ENCODE data around the gene KLHDC3.

KLHDC3 gene

DNA sequence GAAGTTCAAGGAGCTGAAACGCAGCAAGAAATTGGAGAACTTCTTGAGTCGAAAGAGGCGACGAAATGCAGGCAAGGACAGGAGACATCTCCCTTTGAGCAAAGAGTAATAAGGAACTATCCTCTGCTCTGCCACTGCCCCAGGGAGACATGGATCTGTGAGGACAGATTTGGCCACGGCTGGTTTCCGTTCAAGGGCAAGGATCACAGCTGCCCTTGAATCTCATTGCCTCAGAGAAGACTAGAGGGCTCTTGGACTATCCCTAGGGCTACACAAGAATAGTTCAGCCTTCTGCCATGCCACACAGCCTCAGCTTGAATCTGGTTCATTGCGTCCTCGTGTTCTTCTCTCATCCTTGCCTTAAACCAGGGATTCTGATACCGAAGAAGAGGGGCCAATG, 15.1 kb downstream of the KLHDC3 start:
- no peak overlapping the region for H3K27ac ChIP-seq (ENCODE audit: low read depth, low read length, poor library complexity, severe bottlenecking)
- H3K9me2 ChIP-seq (ENCODE audit: low read depth, low read length) = no peaks in the 10 kb centered on the region
- H3K4me1 ChIP-seq (ENCODE audit: insufficient read depth, low read length, severe bottlenecking) = no peaks in the 10 kb centered on the region
- no peaks in the 10 kb centered on the region for H3K27me3 ChIP-seq (ENCODE audit: insufficient read depth, low read length)
- H3K4me3 ChIP-seq (ENCODE audit: low read depth, low read length, poor library complexity, severe bottlenecking) = no peak overlapping the region
- H3K79me2 ChIP-seq (ENCODE audit: insufficient read depth, low read length) = no peaks in the 10 kb centered on the region
- H2AFZ ChIP-seq (ENCODE audit: low read length) = no peak overlapping the region
- no peak for TF ChIP-seq EZH2 (IDR thresholded peaks at IDR 0.05; ENCODE audit: borderline replicate concordance, low read length)
- TF ChIP-seq, protein P1, sequence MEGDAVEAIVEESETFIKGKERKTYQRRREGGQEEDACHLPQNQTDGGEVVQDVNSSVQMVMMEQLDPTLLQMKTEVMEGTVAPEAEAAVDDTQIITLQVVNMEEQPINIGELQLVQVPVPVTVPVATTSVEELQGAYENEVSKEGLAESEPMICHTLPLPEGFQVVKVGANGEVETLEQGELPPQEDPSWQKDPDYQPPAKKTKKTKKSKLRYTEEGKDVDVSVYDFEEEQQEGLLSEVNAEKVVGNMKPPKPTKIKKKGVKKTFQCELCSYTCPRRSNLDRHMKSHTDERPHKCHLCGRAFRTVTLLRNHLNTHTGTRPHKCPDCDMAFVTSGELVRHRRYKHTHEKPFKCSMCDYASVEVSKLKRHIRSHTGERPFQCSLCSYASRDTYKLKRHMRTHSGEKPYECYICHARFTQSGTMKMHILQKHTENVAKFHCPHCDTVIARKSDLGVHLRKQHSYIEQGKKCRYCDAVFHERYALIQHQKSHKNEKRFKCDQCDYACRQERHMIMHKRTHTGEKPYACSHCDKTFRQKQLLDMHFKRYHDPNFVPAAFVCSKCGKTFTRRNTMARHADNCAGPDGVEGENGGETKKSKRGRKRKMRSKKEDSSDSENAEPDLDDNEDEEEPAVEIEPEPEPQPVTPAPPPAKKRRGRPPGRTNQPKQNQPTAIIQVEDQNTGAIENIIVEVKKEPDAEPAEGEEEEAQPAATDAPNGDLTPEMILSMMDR (IDR thresholded peaks at IDR 0.05; ENCODE audit: low read length) = no peak
- H4K20me1 ChIP-seq (ENCODE audit: insufficient read depth, low read length) = no peaks in the 10 kb centered on the region
- no peak overlapping the region for H3K9ac ChIP-seq (ENCODE audit: low read length)
- peaks cover 89% of the 10 kb centered on the region for H3K36me3 ChIP-seq (ENCODE audit: insufficient read depth, low read length)
- H3K4me2 ChIP-seq (ENCODE audit: low read length) = no peak overlapping the region
- H3F3A ChIP-seq (ENCODE audit: insufficient read depth, low read length) = no peaks in the 10 kb centered on the region
- H3K9me3 ChIP-seq (ENCODE audit: low read length) = no peaks in the 10 kb centered on the region

DNA sequence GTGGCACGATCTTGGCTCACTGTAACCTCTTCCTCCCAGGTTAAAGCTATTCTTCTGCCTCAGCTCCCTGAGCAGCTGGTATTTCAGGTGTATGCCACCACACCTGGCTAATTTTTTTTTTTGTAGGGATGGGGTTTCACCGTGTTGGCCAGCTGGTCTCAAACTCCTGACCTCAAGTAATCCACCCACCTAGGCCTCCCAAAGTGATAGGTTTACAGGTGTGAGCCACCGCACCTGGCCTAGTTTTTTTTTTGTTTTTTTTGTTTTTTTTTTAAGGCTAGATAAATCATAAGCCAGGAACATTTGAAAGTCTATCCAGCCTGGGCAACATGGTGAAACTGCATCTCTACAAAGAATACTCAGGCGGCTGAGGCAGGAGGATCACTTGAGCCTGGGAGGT, 18.3 kb downstream of the KLHDC3 start:
- Histone ChIP-seq H3K4me1 (ENCODE audit: insufficient read depth, low read length, severe bottlenecking) (no peaks in the 10 kb centered on the region), H3K9me2 (ENCODE audit: low read depth, low read length) (no peaks in the 10 kb centered on the region), H3K79me2 (ENCODE audit: insufficient read depth, low read length) (no peaks in the 10 kb centered on the region), H3K4me2 (ENCODE audit: low read length) (no peak overlapping the region), H3K27ac (ENCODE audit: low read depth, low read length, poor library complexity, severe bottlenecking) (no peak overlapping the region), H3K9ac (ENCODE audit: low read length) (no peak overlapping the region), H4K20me1 (ENCODE audit: insufficient read depth, low read length) (no peaks in the 10 kb centered on the region), H3F3A (ENCODE audit: insufficient read depth, low read length) (no peaks in the 10 kb centered on the region), H3K9me3 (ENCODE audit: low read length) (no peaks in the 10 kb centered on the region), H3K27me3 (ENCODE audit: insufficient read depth, low read length) (no peaks in the 10 kb centered on the region), H3K4me3 (ENCODE audit: low read depth, low read length, poor library complexity, severe bottlenecking) (no peak overlapping the region), H3K36me3 (ENCODE audit: insufficient read depth, low read length) (peaks cover 74% of the 10 kb centered on the region), H2AFZ (ENCODE audit: low read length) (no peak overlapping the region)
- TF ChIP-seq, protein P1 (IDR thresholded peaks at IDR 0.05; ENCODE audit: low read length) = no peak
- TF ChIP-seq EZH2 (IDR thresholded peaks at IDR 0.05; ENCODE audit: borderline replicate concordance, low read length) = no peak

DNA sequence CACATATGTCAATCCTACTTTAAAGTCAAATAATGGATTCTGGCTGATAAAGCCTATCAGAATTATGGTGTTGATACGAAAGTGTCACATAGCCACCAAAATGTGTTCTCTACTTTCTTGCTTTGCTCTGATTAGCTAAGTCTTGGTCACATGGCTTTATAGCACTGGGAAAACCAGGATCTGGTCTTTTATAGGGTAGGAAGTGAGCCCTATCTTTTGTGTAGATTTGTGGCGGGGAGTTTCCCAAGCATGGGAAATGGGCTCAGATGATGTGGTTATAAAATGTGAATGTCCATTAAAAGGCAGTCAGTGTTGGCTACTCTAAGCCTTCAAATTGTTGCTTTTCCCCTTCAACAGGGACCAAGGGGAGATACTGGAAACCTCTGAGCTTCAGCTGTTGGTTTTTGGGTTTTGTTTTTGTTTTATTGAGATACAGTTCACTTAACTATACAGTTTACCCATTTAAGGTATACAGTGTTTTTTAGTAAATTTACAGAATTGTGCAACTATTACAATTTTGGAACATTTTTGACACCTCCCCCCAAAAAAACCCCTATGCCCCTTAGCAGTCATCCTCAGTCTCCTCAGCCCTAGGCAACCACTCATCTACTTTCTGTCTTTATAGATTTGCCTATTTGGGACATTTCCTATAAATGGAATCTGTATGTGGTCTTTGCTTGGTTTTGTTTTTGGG, 19.6 kb downstream of the KLHDC3 start:
- H3K9ac ChIP-seq (ENCODE audit: low read length) = no peak overlapping the region
- no peaks in the 10 kb centered on the region for H3K9me2 ChIP-seq (ENCODE audit: low read depth, low read length)
- peaks cover 75% of the 10 kb centered on the region for H3K36me3 ChIP-seq (ENCODE audit: insufficient read depth, low read length)
- no peaks in the 10 kb centered on the region for H3K4me1 ChIP-seq (ENCODE audit: insufficient read depth, low read length, severe bottlenecking)
- no peak overlapping the region for H3K4me3 ChIP-seq (ENCODE audit: low read depth, low read length, poor library complexity, severe bottlenecking)
- no peak overlapping the region for H2AFZ ChIP-seq (ENCODE audit: low read length)
- H3K79me2 ChIP-seq (ENCODE audit: insufficient read depth, low read length) = no peaks in the 10 kb centered on the region
- no peaks in the 10 kb centered on the region for H3F3A ChIP-seq (ENCODE audit: insufficient read depth, low read length)
- TF ChIP-seq, protein P1 (IDR thresholded peaks at IDR 0.05; ENCODE audit: low read length) = no peak
- TF ChIP-seq EZH2 (IDR thresholded peaks at IDR 0.05; ENCODE audit: borderline replicate concordance, low read length) = no peak
- no peaks in the 10 kb centered on the region for H3K9me3 ChIP-seq (ENCODE audit: low read length)
- no peaks in the 10 kb centered on the region for H4K20me1 ChIP-seq (ENCODE audit: insufficient read depth, low read length)
- H3K4me2 ChIP-seq (ENCODE audit: low read length) = no peak overlapping the region
- H3K27me3 ChIP-seq (ENCODE audit: insufficient read depth, low read length) = no peaks in the 10 kb centered on the region
- no peak overlapping the region for H3K27ac ChIP-seq (ENCODE audit: low read depth, low read length, poor library complexity, severe bottlenecking)
